Activated T-helper 9 cell treated with anti-CD3 and anti-CD28 coated beads, Interleukin-2, amount 50 U/mL, for 16 hours (primary cell): ENCODE measurements around the gene ATP9B.
"Not testable (repeated sequence)": the region's sequence is repeated elsewhere in the genome, so short reads cannot be mapped to it uniquely, and the experiment has no call there.

Experiments
- DNase-seq: peaks from one replicate; pipeline ENCODE4 v3.0.0-alpha.2; 2020; ENCODE audit warnings: low read depth

Gene ATP9B

DNA sequence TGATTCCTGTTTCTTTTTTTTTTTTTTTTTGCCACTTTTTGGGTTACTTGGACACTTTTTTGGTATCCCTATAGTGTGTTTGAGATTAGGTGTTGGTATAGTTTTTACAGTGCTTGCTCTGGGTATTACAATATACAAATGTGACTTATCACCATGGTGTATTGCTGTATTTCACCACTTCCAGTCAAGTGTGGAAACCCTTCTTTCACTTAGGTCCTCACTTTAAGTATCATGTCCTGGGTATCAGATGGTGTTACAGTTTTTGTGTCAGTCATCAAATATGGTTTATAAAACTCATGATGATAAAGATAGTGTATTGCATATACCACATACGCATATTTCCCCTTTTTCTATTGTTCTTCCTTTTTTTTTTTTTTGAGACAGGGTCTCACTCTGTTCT, 1.8 kb downstream of the ATP9B start:
- DNase-seq: no peak

DNA sequence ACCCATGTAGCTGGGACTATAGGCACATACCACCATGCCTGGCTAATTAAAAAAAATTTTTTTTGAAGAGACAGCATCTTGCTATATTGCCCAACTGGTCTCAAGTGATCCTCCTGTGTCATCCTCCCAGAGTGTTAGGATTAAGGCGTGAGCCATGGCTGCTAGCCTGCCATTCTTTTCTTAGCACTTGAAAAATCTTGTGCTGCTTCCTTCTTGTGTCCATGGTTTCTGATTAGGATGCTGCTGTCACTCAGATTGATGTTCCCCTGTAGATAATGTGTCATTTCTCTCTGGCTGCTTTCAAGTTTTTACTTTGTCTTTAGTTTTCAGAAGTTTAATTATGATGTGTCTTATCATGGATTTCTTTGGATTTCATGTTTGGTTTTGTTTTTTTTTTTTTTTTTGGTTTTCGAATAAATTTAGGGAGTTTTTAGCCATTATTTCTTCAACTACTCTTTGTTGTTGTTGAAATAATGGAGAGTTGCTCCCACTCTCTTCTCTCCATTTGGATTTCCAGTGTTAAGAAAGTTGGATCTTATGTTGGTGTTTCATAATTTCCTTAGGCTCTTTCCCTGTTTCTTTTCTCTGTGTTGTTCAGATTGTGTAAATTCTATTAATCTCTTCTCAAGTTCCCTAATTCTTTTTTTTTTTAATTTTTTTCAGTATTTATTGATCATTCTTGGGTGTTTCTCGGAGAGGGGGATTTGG, 2.5 kb downstream of the ATP9B start:
- no peak for DNase-seq

- not testable (repeated sequence) for DNase-seq
These were observed 3.5 kb downstream of the ATP9B start for GRCh38 chr18:79072655-79073054.

DNA sequence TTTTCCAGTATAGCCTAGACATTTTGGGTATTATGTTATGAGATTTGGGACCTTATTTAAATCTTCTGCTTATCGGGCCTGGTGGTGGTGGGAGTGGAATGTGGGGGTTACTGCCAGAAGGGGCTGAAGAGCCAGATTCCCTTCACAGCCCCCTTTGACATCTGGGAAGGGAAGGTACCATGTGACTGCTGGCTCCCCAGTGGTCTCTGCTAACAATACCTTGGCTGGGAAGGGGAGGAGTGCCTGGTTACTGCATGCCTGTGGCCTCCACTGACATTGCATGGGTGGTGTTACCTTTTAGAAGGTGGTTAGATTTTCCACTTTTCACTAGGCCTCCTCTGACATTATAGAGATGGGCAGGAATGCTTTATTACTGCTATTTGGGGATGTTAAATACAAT, 8.0 kb downstream of the ATP9B start:
- DNase-seq: no peak

GRCh38 chr18:79078791-79079190, 9.6 kb downstream of the ATP9B start:
- not testable (repeated sequence) for DNase-seq

DNA sequence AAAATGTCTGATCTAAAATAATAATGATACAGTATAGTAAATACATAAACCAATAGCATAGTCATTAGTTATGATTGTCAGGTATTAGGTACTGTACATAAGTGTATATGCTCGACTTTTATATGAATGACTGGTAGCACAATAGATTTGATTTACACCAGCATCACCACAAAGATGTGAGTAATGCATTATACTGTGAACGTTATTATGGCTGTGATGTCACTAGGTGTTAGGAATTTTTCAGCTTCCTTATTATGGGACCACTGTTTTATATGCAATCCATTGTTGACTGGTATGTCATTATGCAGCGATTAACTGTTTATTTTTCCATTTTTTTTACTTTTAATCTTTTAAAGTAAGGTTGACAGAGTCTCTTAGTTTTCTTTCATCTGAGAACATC, 23.7 kb downstream of the ATP9B start:
- no peak for DNase-seq

DNA sequence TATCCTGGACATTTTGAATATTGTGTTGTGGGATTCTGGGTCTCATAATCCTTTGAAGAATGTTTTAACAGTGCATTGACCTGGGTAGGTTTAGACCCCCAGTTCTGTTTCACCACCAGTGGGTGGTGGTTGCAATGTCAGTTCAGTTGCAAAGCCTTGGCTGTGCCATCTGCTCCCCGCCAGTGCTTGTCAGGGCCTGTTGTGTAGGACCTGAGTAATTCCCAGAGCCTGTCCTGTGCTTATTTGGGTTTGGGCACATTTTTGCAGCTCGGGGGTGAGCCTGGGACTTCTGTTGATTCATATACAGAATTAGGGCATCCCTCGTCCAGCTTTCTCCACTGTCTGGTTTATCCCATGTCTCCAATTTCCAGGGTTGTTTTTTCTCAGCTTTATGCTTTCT, 24.8 kb downstream of the ATP9B start:
- DNase-seq: no peak

DNA sequence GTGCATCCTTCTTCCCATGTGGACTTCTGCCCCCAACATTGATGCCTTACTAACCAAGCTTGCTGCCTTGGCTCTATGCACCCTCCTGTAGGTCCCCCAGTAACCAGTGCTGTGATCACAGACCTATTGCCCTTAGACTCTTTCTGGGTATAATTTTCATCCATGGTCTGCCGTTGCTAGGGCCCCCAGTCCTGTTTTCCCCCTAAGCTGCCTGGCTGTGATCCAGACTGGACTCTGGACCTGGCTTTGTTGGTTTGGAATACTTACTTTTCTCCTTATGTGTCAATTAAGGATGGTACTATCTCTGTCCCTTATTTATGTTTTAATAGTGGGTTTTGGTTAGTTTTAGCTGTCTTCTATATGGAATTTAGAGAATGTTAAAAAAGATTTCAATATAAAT, 26.0 kb downstream of the ATP9B start:
- no peak for DNase-seq

GRCh38 chr18:79100944-79101343, 31.8 kb downstream of the ATP9B start:
- no peak for DNase-seq

- DNase-seq: no peak
These were observed 33.7 kb downstream of the ATP9B start for GRCh38 chr18:79102886-79103285.

GRCh38 chr18:79104137-79104536, 34.9 kb downstream of the ATP9B start:
- DNase-seq: no peak

DNA sequence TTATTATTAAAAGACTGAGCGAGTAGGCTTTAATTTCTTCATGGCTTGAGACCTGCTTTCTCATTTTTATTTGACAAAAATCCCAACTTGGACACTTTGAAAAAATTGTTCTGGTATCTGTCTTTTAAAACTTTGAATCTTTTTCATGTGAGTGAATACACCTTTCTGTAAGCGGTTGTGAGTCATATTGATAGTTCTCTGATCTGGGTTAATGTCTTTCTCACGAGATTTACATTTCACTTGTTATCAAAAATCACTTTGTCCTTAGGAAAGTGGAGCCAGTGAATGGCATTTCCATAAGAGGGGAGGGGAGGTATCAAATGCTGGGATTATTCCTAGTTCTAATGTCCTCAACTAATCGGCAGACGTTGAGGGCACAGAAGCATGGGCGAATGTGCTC, 36.3 kb downstream of the ATP9B start:
- DNase-seq: no peak

DNA sequence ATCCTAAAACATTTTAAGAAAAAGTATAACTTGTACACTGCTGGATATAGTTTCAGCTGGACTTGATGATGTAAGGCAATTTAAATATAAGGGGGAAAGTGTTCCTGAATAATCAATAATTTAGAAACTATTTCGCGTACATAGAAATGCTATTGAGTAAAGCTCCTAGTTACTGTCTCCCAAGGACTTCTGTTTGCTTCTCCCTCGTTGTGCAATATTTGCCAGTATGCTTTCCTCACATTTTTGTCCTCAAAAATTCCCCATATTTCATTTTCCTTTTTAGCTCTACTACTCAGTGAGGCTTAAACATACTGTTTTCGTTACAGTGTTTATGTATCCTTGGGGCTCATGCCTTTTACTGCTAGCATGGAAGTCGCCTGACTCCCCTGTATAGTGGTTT, 36.9 kb downstream of the ATP9B start:
- DNase-seq: no peak

DNA sequence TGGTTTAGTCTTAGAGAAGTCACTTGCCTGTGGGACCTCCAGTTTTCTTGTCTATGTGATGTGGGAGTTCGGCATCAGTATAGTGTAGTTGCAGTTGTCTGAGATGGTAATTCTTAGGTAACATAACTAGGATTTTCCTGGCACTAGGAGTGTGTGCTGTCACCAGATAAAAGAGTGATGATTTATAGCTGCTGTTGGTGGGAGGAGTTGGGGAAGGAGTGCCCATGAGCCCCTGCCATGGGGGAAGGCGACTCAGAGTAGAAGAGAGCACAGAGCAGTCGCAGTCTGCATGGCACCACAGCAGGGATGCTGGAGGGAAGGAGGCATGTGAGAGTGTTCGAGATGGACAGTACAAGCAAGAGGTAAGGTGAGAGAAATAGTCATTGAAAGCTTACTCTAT, 38.7 kb downstream of the ATP9B start:
- no peak for DNase-seq

DNA sequence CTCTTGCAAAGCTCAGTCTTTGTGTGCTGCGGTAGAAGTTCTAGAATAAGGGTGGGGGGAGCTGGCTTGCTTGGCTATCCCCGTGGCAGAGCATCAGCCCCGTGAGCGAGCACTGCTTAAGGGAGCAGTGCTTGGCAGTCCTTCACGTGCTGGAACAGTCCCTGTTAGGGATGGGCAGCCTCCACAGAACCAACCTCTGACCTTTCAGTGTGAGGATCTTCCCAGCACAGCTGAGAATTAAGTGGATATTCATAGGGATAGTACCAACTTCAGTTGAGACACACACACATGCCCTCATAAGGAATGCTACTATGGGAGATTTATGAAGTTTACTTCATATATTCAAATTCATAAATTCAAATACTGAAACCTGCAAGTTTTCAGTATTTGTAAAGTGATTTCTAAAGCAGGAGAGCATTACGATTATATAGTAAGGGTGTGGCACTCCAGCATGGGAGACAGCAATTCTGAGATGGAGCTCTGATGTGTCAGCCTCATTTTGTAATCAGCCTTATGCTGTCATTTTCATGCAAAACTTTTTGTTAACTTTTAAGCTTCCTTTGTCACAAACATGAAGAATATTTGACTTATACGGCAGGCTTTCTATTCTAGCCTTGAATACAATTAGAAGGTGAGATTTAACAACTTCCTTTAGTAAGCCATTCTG, 39.5 kb downstream of the ATP9B start:
- DNase-seq: no peak

- DNase-seq: no peak
These were observed 42.3 kb downstream of the ATP9B start for GRCh38 chr18:79111483-79111882.

DNA sequence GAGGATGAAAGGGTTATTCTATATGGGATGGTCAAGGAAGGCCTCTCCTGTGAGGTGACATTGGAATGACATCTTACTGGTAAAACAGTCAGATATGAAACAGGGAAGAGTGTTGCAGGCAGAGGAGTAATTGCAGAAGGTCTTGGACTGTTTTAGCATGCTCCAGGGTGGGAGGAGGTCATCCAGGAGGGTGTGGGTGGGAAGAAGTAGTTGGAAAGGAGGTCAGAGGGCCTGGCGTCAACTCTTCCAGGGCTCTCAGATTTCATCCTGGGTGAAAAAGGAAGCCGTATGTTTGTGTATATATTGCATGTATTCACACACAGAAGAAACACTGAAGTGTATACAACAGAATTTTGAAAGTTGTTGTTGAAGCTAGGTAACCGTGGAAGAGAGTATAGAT, 48.2 kb downstream of the ATP9B start:
- DNase-seq: no peak

- DNase-seq: no peak
These were observed 48.6 kb downstream of the ATP9B start for GRCh38 chr18:79117788-79118187.

GRCh38 chr18:79118797-79119196, 49.6 kb downstream of the ATP9B start:
- DNase-seq: no peak

GRCh38 chr18:79121746-79122474, 52.7 kb downstream of the ATP9B start:
- DNase-seq: no peak

DNA sequence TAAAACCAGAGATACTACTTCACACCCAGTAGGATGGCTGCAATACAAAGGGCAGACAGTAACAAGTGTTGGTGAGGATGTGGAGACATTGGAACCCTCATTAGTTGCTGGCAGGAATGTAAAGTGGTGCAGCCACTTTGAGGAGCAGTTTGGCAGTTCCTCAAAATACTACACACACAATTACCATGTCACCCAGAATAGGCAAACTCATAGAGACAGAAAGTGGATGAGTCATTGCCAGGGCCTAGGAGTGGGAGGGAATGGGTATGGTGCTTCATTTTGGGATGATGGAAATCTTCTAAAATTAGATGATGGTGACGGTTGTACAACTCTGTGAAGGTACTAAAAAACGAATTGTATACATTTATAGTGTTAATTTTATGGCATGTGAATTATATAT, 54.8 kb downstream of the ATP9B start:
- no peak for DNase-seq

DNA sequence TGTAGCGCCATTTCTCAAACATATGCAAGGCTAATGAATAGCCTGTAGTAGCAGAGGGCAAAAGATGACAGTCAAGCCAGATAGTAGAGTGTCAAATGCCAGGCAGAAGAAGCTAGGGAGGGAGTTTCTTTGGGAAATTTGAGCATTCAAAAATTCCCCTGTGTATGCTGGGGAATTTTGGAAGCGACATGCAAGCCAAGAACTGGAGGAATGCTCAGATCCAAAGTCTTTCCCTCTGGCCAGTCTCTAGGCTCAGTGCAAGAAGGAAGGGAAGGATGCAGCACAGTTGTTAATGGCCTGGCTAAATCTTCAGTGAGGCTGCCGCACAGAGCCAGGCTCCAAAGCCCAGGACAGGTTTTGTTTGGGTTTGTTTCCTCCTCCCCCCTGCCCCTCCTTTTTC, 59.9 kb downstream of the ATP9B start:
- no peak for DNase-seq

- no peak for DNase-seq
These were observed 64.5 kb downstream of the ATP9B start for GRCh38 chr18:79133724-79134123.
